CD4-positive, alpha-beta T cell treated with Interleukin-6 at 100 ng/mL for 8 hours (primary cell): ENCODE measurements around the gene RAE1.

ENCODE experiments used
- DNase-seq: peaks from one replicate; pipeline ENCODE4 v3.0.0-alpha.2; 2020; ENCODE audit warnings: mixed read lengths, low spot score

RAE1 gene, protein sequence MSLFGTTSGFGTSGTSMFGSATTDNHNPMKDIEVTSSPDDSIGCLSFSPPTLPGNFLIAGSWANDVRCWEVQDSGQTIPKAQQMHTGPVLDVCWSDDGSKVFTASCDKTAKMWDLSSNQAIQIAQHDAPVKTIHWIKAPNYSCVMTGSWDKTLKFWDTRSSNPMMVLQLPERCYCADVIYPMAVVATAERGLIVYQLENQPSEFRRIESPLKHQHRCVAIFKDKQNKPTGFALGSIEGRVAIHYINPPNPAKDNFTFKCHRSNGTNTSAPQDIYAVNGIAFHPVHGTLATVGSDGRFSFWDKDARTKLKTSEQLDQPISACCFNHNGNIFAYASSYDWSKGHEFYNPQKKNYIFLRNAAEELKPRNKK

DNA sequence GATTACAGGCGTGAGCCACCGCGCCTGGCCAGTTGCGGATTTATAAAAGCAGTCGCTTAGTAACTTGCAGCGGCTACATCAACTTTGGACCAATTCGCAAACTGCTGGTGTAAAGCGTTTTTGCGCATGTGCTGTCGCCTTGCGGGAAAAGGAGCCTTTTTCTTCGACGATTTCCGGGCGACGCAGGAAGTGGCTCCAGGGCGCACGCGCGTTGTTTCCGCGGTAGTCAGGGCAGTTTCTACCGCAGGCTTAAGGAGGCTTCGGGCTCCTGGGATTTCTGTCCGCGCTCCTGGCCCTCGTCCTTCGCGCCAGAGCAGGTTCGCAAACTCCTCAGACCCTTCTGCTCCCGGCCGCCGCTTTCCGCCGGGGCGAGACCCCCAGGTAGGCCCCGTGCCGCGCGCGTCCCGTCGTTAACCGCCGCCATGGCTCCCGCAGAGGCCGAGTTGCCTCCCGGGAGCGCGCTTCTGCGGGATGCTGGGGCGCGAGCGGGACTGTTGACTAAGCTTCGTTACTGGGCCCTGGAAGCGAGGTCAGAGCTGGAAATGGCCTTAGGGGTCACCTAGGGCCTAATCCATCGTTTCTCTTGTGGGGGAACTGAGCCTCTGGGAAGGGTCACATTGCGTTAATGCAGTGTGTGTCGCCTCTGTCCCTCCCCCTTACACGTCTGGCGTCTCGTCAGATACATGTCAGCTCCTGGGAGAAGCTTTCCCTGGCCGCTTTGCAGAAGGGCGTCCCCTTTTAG is at the start of gene RAE1:
TSS of gene RAE1 (plus strand) at position 214 of the 742 bp plus-strand sequence. CDS start 2,784 bp downstream, outside the sequence.
- peak; percentile 89 for DNase-seq

DNA sequence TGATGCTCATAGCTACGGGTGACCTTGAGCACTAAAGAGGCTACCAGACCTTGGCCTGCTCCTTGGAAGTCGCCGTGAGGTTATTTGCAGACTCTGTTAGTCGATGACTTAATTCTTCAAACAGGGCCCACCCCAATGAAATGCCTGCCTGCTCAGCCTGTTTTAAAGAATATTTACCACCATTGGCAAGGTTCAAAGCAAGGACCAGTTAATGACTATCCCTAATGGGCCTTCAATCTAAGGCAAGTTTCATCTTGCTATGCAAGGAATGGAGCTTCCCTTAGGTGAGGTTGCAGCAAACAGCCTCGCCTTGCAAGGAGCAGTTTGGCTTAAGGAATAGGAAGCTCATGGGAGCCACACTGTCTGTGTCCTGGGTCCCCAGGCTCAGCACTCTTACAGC is 44.3 kb upstream of the RAE1 start:
- no peak for DNase-seq

DNA sequence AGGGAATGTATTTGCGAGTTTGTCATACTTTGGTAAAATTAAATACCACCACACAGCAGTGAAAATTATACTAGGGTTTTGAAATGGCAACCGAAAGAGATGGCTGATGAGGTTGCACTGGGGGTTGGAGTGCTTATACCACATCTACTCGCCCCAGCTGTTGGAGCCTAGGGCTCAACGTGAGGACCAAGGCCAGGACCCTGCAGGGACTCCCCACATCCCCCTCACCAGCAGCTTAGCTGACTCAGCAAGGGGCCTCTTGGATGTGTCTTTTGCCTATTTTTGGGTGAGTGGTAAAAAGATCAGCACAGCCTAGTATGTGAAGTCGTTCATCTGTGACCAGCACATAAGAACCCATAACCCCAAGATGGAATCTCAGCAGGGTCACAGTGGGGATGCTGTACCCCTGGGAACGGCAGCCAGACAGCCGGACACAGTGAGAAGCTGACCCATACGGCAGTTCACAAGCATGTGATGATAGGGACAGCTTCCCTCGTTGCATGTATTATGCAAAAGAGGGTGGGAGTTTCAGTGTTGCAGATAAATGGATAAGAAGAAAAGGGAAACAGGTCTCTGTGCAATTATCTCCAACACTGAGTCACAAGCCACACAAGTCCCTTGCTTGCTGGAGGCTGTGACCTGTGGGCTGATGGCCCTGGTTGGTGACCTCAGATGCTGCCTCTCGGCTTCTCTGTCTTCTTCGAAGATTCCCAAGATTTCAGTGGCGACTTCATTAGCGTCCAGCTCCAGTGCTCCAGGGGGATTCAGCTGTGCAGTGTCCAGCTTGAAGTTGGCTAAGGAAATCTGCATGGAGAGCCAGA is 42.4 kb upstream of the RAE1 start:
- DNase-seq, result no peak

DNA sequence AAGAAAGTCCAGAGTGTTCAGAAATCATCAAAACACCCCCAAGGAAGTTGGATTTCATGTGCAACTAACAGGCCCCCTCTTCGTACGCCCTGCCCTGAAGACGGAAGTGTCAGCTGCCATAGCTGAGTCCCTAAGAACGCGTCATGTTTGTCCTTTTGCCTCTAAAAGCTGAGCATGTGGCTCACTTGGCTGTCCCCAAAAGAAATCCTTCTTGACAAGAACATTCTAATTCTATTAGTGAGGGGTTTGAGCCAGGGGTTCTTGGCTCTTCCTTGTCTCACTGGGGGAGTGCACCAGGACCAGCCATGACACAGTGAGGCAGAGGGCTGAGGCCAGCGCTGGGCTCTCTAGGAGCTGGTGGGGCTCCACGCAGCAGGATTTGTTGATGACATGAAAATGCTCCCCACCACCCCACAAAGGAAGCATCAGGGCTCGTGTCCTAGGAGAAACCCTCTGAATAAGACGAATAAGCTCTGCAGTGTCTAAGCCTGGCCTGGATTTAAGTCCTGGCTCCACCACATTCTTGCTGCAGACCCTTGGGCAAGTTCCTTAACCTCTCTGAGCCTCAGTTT is 41.4 kb upstream of the RAE1 start:
- DNase-seq, result no peak

DNA sequence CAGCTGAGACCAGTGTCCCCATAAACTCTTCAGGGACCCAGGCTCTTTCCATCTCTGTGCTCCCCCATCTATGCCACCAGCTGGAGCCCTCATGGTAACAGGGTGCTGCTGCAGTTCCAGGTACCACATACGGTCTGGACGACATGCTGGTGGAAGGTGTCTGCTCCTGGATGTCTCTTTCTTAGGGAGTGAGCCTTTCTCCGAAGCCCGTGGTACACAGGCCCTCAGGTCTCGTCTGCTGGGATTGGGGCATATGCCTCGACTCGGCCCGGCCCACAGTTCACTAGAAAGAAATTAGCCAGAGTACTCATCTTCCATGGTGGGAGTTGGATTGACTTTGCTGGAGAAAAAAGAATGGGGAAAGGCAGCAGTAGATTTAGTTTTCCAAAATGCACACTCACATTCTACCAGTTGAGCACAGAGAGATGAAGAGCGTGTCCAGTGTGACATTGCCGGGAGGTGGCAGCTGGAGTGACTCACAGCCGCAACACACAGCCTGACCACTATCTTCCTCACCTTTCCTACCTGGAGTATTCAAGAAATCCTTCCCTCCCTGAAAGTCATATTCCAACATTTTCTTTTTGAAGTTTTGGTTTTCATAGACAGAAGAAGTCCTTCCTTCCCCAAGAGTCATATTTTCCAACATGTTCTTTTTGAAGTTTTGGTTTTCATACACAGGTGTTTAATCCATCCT is 40.1 kb upstream of the RAE1 start:
- DNase-seq, result no peak

DNA sequence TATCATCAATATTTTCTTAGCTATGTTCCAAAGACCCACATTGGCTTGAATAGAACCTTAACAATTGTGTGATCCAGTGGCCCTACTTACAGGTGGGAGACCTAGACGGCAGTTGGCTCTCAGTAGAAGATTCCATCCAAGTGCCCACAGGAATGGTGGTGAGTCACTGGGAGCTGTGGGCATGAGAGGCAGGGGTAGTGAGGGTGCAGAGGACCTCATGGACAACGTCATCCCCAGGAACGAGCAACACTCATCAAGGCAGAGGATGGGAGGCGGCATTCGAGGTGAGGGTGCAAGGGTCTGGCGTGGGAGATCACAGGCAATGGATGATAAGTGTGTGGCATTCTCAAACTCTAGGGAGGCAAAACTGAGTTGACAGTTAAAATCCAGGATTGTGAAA is 38.9 kb upstream of the RAE1 start:
- no peak for DNase-seq

DNA sequence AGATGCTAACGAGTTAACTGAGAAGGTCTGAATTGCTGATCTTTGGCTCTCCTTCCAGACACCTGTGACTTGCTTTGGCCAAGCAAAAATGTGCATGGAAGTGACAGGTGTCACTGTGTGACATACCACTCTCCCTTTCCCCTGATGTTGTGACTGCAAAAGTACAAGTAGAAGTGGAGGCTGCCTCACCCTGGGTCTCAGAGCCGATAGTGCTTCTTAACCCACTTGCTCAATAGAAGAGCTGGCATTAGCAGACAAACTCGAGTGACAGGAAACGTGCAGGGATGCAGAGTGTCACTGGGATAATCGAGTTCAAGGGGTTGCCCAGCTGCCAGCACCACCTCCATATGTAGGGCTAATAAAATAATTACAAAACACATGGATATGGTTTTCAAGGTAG is 37.8 kb upstream of the RAE1 start:
- no peak for DNase-seq

DNA sequence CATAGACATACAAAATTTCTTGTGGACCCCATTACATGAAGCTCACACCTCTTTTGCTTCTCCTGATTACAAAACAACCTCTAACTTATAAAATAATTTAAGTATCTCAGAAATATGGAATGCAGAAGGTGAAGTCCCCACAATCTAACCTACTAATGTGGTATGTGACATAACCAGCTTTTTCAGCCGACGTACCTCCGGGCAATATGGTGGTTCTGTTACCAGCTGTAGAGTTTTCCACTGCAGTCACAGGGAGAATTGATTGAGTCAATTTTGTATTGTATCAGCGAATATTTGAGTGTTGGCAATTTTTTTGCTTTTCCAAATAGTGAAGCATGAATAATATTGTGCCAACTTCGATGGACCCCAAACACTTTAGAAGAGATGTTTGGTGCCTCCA is 37.1 kb upstream of the RAE1 start:
- no peak for DNase-seq

DNA sequence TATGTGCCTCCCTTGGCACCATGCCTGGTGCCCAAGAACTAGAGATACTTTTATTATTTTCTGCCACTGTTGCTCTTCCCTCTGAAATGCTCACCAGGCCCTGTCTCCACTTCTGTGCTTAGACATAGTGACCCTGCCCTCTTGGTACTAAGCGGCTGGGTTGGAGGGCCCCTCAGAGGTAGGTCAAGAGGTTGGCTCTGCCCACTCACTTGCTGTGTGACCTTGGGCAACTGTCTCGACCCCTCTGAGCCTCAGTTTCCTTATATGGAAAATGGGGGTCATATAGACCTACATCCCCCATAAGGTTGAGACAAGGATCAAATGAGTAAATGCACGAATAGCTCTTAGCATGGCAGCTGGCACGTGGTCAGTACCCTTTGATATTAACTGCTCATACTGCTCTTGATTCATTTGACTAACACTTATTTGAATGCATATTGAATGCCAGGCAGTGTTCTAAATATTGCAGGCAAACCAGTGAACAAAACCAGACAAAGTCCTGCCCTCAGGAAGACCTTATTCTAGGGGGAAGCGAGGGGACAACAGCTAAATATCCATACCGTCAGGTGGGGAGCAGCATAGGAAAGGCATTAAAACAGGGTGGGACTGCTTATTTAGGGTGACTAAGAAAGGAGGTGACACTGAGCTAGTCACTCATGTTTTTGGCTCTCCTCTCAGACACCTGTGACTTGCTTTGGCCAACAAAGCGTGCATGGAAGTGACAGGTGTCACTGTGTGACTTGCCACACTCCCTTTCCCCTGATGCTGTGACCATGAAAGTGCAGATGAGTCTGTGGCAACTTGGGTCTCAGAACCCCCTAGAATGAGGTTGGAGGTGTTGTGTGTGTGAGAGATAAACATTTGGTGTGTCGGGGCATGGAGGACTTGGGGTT is 35.7 kb upstream of the RAE1 start:
- DNase-seq, result no peak

DNA sequence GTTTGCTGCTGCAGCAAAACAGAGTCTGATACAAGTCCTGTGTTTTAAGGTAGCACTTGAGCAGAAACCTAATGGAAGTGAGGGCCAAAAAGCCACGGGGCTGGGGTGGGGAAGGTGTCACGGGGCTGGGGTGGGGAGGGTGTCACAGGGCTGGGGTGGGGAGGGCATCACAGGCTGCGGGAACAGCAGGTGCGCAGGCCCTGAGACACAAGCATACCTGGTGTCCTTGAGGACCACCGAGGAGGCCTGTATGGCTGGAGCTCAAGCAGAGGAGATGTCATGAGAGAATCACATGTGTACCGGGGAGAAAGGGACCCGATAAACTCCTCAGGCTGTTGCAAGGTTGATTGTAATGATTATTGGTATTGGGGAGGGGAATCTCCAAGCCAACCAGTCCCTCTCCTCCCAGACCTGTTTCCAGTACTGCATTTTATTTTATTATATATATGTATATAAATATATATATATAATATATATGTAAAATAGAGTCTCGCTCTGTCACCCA is 35.0 kb upstream of the RAE1 start:
- no peak for DNase-seq

DNA sequence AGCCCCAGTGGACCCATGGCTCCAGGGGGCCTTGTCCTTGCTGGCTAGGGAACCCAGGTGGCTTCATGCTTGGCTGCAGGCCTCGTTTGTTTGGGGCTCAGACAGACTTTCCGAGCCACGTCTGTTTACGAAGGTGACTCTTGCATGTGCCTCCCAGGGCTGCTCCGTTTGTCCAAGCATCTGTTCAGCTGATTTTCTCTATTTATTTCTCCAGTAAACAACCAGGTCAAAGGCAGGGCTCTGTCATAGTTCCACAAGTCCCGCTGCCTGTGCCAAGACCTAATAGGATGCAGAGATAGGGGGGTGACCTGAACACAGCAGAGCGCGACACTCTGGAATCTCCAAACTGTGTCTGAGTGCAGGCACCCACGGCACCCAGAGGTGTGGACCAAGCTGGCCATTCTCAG is 34.3 kb upstream of the RAE1 start:
- DNase-seq, result no peak

DNA sequence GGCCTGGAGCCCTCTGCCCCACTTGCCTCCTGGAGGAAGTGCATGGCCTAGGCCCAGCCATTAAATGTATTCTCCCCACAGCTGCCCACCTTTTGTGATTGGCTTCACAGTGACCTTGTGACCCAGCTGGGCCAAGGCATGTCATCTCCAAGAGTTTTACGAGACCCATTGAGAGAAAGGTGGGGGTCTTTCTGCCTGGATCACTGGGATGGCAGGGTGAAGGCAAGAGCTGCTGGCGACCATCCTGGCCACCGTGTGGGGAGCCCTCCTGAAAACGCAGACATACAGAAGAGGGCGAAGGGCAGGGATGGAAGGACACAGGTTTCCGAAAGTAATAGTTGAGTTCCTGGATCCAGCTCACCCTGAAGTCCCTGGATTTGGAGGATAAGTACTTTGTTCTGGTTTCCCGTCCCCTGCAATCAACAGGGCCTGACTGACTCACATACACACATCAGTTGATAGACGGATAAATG is 33.7 kb upstream of the RAE1 start:
- no peak for DNase-seq

DNA sequence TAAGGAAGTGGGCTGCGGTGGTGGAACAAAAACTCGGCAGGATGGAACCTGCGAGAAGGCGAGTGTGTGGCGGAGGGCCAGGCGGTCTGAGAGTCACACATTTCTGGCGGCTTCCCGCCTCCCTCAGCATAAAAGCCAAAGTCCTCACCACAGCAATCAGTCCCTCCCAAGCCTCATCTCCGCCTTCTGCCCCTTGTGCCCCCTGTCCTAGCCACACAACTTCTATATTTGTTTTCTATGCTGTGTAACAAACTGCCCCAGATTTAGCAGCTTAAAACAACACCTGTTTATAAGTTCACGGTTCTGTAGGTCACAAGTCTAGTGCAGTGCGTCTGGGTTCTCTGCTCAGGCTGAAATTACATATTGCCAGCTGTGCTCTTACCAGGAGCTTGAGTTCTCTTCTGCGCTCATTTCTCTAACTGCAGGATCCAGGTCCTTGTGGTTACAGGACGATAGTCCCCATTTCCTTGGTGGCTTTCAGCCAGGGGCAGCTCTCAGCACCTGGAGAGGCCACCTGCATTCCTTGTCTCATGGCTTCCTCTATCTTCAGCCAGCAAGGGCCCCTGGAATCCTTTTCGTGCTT is 33.2 kb upstream of the RAE1 start:
- no peak for DNase-seq

DNA sequence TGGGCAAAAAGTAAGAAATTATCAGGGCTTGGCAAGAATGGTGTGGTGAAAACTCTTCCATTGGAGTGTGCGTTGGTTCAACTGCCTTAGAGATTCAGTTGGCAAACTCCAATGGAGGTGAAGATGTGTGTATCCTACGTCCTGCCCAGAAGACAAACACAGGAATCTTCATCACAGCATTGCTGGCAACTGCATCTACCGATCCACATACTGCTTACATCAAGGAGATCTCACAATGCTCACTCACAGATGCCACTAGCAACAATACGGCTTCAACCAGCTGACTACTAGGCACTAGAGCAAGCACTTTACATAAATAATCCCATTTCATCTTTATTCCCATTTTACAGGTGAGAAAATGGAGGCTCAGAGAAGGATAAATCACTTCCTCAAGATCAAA is 31.5 kb upstream of the RAE1 start:
- no peak for DNase-seq

DNA sequence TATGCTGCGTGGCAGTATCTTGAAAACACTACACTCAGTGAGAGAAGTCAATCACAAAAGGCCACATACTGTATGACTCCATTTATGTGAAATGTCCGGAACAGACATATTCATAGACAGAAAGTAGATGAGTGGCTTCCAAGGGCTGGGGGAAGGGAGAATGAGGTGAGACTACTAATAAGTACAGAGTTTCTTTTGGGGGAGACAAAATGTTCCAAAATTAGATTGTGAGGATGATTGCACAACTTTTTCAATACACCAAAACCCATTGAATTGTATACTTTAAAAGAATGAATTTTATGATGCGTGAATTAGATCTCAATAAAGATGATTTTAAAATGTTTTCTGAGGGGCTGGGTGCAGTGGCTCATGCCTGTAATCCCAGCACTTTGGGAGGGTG is 30.7 kb upstream of the RAE1 start:
- DNase-seq, result no peak

DNA sequence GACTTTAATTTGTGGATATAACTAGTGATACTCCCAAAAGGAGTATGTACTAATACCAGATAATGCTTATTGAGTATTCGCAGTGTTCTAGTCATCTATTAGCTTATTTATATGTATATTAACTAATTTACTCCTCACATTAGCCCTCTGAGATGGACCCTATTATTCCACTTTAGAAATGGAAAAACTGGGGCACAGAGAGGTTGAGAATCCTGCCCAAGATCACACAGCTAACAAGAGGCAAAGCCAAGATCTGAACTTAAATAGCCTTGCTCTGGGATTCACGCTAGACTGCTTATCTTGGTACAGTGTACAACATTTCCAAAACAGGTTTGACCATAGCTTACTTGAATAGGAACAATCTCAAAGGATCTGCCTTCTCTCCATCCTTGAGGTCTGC is 29.9 kb upstream of the RAE1 start:
- no peak for DNase-seq

DNA sequence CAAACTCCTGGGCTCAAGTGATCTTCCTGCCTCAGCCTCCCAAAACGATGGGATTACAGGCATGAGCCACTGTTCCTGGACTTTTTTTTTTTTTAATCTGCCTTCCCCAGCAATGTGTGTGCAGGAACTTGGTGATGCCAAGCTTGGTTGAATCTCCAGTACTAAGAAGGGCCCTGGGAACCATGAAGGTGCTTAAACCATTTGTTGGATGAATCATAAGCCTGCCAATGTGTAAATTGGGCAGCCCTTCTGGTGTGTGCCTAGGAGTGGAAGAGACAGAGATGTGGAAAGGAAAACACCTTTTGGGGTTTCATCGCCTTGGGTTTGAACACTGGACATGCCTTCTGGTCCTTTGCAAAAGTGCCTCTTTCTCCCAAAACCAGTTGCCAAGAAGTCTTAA is 28.6 kb upstream of the RAE1 start:
- no peak for DNase-seq

DNA sequence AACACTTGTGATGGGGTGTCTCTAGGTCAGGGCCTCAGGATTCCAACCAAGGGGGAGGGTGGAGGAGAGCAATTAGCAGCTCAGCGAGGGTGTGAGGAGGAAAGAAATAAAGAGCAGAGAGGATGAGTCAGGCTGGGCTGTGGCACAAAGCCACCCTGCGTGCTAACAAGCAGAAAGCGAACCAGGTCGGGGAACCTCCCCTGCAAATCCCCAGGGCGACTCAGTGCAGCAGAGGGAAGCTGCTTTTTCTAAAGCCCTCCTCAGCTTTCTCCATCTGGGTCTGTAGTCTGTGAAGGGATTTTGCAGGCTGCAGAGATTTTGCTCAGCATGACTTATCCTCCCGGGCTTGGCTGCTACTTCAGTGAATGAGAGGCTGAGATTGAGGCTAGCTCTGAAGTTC is 28.0 kb upstream of the RAE1 start:
- DNase-seq, result no peak

DNA sequence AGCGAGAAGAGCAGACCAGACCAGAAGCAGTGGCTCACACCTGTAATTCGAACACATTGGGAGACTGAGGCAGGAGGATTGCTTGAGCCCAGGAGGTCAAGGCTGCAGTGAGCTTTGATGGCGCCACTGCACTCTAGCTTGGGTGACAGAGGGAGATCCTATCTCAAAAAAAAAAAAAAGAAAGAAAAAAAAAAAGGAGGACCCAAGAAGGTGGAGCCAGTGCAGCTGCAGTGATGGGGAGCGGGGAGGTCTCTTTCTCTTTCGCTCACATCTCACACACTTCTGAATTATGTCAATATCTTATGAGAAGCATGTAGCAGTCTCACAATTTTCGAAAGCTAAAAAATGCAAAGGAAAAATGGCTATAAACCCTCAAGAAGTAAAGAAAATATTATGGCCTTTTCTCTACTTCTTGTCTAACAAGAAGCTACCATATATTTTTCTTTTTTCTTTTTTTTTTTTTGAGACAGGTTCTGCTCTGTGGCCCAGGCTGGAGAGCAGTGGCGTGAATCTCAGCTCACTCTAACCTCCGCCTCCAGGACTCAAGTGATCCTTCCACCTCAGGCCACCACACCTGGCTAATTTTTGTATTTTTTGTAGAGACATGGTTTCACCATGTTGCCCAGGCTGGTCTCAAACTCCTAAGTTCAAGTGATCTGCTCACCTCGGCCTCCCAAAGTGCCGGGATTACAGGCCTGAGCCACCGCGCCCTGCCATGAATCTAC is 25.3 kb upstream of the RAE1 start:
- DNase-seq, result no peak
